Measurements from ENCODE around the gene PTPRT. TPM values are rescaled to one million over a fixed set of nuclear protein-coding genes. Genes with fewer than 3 reads are reported as not detected.

The PTPRT gene
- total RNA-seq, 1 experiment from 2014 or later, result not detected

- no TSS peak for BruUV-seq (replicated peaks)
- H3K27ac ChIP-seq (ENCODE audit: low read depth, low read length), result no peak overlapping the region
- ATAC-seq (no peak), DNase-seq (ENCODE audit: low read depth, low spot score) (no peak)
- H3K4me2 ChIP-seq (ENCODE audit: low read length), result no peak overlapping the region
- no peaks in the 10 kb centered on the region for H3K79me2 ChIP-seq (ENCODE audit: insufficient read depth, low read length)
- no peak overlapping the region for H3K9ac ChIP-seq (ENCODE audit: low read length)
- H3K36me3 ChIP-seq (ENCODE audit: control insufficient read depth in 1 of 2, insufficient read depth in 2 of 2, low read length in 2 of 2), result no peaks in the 10 kb centered on the region
- TF ChIP-seq JUND (IDR thresholded peaks at IDR 0.05), result no peak
- TF ChIP-seq FOSL1 (IDR thresholded peaks at IDR 0.05; ENCODE audit: low read depth), result no peak
- TF ChIP-seq ELF1 (IDR thresholded peaks at IDR 0.05; ENCODE audit: borderline replicate concordance, low read depth), result no peak
- TF ChIP-seq CBX3 (IDR thresholded peaks at IDR 0.05; ENCODE audit: low read depth), result no peak
- TF ChIP-seq SP1 (IDR thresholded peaks at IDR 0.05; ENCODE audit: low read depth), result no peak
- TF ChIP-seq CTCF (IDR thresholded peaks at IDR 0.05 in 2 of 3, conservative IDR thresholded peaks at IDR 0.05 in 1 of 3; ENCODE audit: borderline replicate concordance in 1 of 3, insufficient read depth in 1 of 3, low read depth in 2 of 3, low read length in 2 of 3), result no peak; a peak in 1 of 6 replicates
- no peak for TF ChIP-seq EGR1 (IDR thresholded peaks at IDR 0.05; ENCODE audit: low read depth)
- TF ChIP-seq EZH2 (IDR thresholded peaks at IDR 0.05), result no peak
- no peak for TF ChIP-seq EZH2phosphoT487 (IDR thresholded peaks at IDR 0.05; ENCODE audit: borderline replicate concordance)
- TF ChIP-seq ATF3 (IDR thresholded peaks at IDR 0.05), result no peak
- TF ChIP-seq TCF7L2 (IDR thresholded peaks at IDR 0.05; ENCODE audit: borderline replicate concordance, extremely low read depth, insufficient read depth, insufficient read length), result no peak
- TF ChIP-seq ZNF274 (IDR thresholded peaks at IDR 0.05; ENCODE audit: low read depth, low read length), result no peak
- TF ChIP-seq POLR2AphosphoS5 (IDR thresholded peaks at IDR 0.05; ENCODE audit: low read depth, low read length), result no peak
- no peak for TF ChIP-seq SIN3A (IDR thresholded peaks at IDR 0.05; ENCODE audit: low read depth)
- TF ChIP-seq RAD21 (IDR thresholded peaks at IDR 0.05; ENCODE audit: low read depth), result no peak
- TF ChIP-seq CEBPB (IDR thresholded peaks at IDR 0.05; ENCODE audit: low read depth), result no peak
- no peak for TF ChIP-seq SRF (IDR thresholded peaks at IDR 0.05; ENCODE audit: low read depth)
- TF ChIP-seq YY1 (IDR thresholded peaks at IDR 0.05; ENCODE audit: extremely low read depth, insufficient replicate concordance, low read depth, low read length), result no peak
- TF ChIP-seq REST (IDR thresholded peaks at IDR 0.05; ENCODE audit: low read depth), result no peak
- no peak for TF ChIP-seq POLR2A (IDR thresholded peaks at IDR 0.05; ENCODE audit: borderline replicate concordance, extremely low read depth, insufficient read depth, insufficient read length)
- RAD21 ChIA-PET (ENCODE audit: low non-redundant PET in 1 of 2, low total read pairs in 2 of 2, uncharacterized antibody in 2 of 2, unreplicated experiment in 2 of 2), result no interaction called here
- intact Hi-C loops (cut with micrococcal nuclease), result no loop called here
- CTCF ChIA-PET, result no interaction called here
- H2AFZ ChIP-seq (ENCODE audit: low read depth, low read length, poor library complexity, severe bottlenecking), result no peak overlapping the region
- no peaks in the 10 kb centered on the region for H4K20me1 ChIP-seq (ENCODE audit: insufficient read depth)
- no peaks in the 10 kb centered on the region for H3K27me3 ChIP-seq (ENCODE audit: insufficient read depth, low read length)
- H3K4me1 ChIP-seq (ENCODE audit: control insufficient read depth in 1 of 2, insufficient read depth in 2 of 2, low read length in 2 of 2), result no peaks in the 10 kb centered on the region
- no peak overlapping the region for H3K4me3 ChIP-seq (replicated peaks in 1 of 2; ENCODE audit: low read depth in 1 of 2, low read length in 2 of 2)
- POLR2A ChIA-PET, result no interaction called here
- no peaks in the 10 kb centered on the region for H3K9me2 ChIP-seq (ENCODE audit: insufficient read depth)
- H3K9me3 ChIP-seq (ENCODE audit: control insufficient read depth in 1 of 2, insufficient read depth in 1 of 2, low read depth in 1 of 2, low read length in 2 of 2), result peaks cover 11% of the 10 kb centered on the region in 2 experiments; a peak in 2 of 4 replicates
Observed at GRCh38 chr20:42985628-42986027, 204.1 kb downstream of the PTPRT start.

Measured in HCT116 (cell line).